Activated naive CD8-positive, alpha-beta T cell treated with anti-CD3 and anti-CD28 coated beads, Interleukin-2, amount 50 U/mL, for 24 hours (primary cell): ENCODE measurements around the gene CYB5R4.

Experiments
- ATAC-seq: fragments of 150-1000 bp; cut with Tn5 transposase; one replicate; pipeline ENCODE4 v1.10.0; 2021
- DNase-seq: peaks from one replicate; pipeline ENCODE4 v3.0.0; 2021
- H3K27ac Mint-ChIP-seq: one replicate; pipeline ENCODE4 v1.8.0; 2021; ENCODE audit warnings: mild to moderate bottlenecking, mixed read lengths
- H3K27me3 Mint-ChIP-seq: one replicate; pipeline ENCODE4 v1.8.0; 2021; ENCODE audit warnings: mixed read lengths
- H3K36me3 Mint-ChIP-seq: one replicate; pipeline ENCODE4 v1.8.0; 2021; ENCODE audit warnings: low read depth, mixed read lengths
- H3K4me1 Mint-ChIP-seq: one replicate; pipeline ENCODE4 v1.8.0; 2021; ENCODE audit warnings: mixed read lengths
- H3K4me3 Mint-ChIP-seq: one replicate; pipeline ENCODE4 v1.8.0; 2021; ENCODE audit warnings: mild to moderate bottlenecking, moderate library complexity, mixed read lengths
- H3K9me3 Mint-ChIP-seq: one replicate; pipeline ENCODE4 v1.8.0; 2021; ENCODE audit warnings: mixed read lengths

The CYB5R4 gene, protein sequence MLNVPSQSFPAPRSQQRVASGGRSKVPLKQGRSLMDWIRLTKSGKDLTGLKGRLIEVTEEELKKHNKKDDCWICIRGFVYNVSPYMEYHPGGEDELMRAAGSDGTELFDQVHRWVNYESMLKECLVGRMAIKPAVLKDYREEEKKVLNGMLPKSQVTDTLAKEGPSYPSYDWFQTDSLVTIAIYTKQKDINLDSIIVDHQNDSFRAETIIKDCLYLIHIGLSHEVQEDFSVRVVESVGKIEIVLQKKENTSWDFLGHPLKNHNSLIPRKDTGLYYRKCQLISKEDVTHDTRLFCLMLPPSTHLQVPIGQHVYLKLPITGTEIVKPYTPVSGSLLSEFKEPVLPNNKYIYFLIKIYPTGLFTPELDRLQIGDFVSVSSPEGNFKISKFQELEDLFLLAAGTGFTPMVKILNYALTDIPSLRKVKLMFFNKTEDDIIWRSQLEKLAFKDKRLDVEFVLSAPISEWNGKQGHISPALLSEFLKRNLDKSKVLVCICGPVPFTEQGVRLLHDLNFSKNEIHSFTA

DNA sequence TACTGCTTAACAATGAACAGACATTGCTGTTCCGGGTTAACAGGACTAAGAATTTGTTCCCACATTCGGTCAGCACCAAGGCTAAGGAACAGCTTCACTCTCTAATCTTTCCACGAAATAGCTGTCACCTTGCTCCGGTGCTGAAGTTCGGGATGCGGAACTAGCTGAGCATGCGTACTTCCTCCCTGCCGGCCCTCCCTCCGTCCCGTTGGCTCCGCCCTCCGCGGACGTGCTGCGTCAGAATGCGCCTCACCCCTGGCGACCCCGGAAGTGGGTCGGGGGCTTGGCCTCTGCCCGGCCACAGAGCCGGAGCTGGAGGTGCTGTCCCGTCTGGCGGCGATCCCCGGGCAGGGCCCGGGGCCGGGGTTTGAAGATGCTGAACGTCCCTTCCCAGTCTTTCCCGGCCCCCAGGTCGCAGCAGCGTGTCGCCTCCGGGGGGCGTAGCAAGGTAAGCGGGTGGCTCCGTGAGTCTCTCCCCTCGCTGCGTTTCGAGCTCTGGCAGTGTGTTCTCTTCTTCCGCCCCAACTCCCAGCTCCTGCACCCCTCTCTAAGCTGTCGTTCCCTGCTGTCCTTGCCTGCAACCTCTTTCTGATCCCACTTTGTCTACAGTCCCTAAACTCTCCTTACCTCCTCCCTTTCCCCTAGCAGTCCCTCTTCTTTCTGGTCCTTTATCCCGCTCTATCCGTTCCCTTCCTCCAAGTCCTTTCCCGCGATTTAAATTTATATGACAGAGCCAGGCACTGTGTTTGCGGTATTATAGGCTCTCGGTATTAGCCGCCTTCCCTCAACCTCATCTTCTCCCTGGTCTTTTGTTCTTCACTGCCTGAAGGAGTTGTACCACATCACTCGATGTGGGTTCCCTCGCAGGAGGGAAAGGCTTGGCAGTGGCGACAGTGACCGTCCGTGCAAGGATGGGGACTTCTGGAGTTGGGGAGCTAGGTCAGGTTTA lies at the start of gene CYB5R4:
Gene CYB5R4 (plus strand): TSS at position 280 of the 949 bp plus-strand sequence. CDS start 94 bp downstream, at position 374.
- ATAC-seq (peak; percentile 98), DNase-seq (peak; percentile 95)
- Mint-ChIP-seq H3K36me3 (peaks cover 5% of the 10 kb centered on the region), H3K4me1 (peaks cover 30% of the 10 kb centered on the region), H3K4me3 (peak within 1 kb of the TSS; percentile 90), H3K27ac (peak within 1 kb of the TSS; percentile 82), H3K9me3 (no peaks in the 10 kb centered on the region), H3K27me3 (peaks cover 13% of the 10 kb centered on the region)

DNA sequence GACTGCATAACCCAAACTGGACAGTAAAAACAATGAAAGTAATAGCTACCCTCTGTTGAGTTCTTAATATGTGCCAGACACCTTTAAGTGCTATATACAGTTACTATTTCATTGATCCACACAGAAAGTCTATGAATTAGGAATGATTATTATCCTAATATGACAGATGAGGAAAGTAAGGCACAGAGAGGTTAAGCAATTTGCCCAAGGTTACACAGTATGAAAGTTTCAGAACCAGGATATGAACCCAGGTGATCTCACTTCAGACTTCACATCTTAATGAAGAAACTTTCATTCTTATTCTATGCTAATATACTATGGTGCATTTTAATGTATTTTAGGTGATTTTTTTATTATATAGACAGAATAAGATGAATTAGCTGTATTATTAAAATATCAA lies 46.9 kb upstream of the CYB5R4 start:
- Mint-ChIP-seq H3K27me3 (peaks cover 2% of the 10 kb centered on the region), H3K9me3 (no peaks in the 10 kb centered on the region), H3K4me1 (no peaks in the 10 kb centered on the region), H3K27ac (no peak overlapping the region), H3K4me3 (no peak overlapping the region), H3K36me3 (no peaks in the 10 kb centered on the region)
- ATAC-seq (no peak), DNase-seq (no peak)

DNA sequence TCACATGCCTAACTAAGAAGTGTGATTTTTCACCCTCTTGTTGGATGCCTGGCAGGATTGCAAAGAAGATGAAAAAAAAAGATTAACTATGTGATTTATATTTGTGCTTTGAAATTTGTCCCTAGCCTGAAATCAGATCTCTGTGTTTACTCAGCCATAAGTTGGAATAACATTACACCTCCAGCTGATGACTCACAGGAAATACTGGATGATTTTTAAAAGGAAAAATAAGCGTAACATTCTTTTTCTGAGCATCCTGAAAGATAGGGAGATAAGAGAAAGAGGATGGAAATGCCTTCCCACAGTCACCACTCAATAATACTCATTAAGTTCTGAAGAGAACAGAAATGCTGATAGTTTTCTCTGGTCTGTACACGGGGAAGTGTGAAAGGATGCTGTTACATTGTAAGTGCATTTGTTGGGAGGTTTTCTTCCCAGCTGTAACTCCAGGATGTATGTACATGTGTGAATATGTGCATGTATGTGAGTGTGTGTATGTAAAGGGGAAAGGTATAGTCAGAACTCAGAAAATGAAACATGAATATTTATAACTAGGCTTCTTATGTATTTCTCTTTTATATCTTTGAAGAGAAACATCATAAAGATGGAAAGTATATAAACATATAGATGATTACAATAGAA lies 43.7 kb upstream of the CYB5R4 start:
- Mint-ChIP-seq H3K27ac (no peak overlapping the region), H3K27me3 (peaks cover 2% of the 10 kb centered on the region), H3K4me3 (no peak overlapping the region), H3K36me3 (no peaks in the 10 kb centered on the region), H3K9me3 (no peaks in the 10 kb centered on the region), H3K4me1 (no peaks in the 10 kb centered on the region)
- ATAC-seq (no peak), DNase-seq (no peak)

DNA sequence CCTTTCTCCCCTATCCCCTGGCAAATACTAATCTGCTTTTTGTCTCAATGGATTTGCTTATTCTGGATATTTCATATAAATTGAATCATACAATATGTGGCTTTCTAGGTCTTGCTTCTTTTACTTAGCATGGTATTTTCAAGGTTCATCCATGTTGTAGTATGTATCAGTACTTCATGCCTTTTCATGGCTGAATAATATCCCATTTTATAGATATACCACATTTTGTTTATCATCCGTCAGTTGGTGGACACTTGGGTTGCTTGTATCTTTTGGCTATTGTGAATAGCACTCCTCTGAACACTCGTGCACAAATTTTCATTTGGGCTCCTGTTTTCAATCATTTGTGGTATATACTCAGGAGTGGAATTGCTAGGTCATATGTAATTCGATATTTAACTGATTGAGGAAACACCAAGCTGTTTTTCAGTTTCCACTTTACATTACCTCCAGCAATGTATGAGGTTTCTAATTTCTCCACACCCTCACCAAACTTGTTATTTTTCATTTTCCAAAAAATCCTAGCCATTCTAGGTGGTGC lies 36.8 kb upstream of the CYB5R4 start:
- ATAC-seq (no peak), DNase-seq (no peak)
- Mint-ChIP-seq H3K4me3 (no peak overlapping the region), H3K27ac (no peak overlapping the region), H3K4me1 (no peaks in the 10 kb centered on the region), H3K9me3 (no peaks in the 10 kb centered on the region), H3K36me3 (no peaks in the 10 kb centered on the region), H3K27me3 (peaks cover 3% of the 10 kb centered on the region)

DNA sequence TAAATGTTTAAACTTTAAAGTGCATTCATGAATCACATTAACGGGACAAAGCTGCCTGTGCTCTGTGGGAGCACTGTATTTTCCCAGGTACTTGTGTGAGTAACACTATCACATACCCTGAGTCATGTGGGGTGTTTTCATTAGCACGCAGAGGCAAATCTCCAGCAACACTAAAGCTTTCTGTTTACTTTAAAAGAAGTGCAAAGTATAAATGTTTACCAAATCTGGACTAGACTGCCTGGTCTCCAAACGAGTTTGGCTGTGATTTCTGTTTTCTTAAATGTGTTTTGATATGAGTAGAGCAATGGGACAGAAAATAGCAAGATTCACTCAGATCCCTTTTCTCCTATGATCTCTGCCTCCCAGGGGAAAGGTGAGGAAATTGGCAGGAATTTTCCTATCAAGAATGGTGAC lies 35.1 kb upstream of the CYB5R4 start:
- Mint-ChIP-seq H3K4me1 (no peaks in the 10 kb centered on the region), H3K27me3 (peaks cover 3% of the 10 kb centered on the region), H3K27ac (no peak overlapping the region), H3K36me3 (no peaks in the 10 kb centered on the region), H3K4me3 (no peak overlapping the region), H3K9me3 (no peaks in the 10 kb centered on the region)
- DNase-seq (no peak), ATAC-seq (no peak)

DNA sequence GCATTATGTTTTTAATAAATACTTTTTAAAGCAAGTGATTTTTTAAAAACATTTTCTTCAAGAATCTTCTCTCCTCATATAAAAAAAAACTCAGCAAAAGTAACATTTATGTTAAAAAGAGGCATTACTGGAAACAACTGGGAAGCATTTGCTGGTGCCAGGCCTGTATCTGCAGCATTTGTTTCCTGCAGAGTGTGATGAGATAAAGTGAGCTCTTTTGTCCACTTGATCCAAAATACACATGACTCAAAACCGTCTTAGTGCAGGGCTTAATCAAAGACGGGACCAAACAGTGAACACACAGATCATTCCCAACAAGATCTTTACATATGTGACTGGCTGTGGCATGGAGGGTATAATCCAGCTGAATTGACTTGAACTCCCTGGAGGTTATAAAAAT lies 34.7 kb upstream of the CYB5R4 start:
- DNase-seq (no peak), ATAC-seq (no peak)
- Mint-ChIP-seq H3K9me3 (no peaks in the 10 kb centered on the region), H3K27ac (no peak overlapping the region), H3K36me3 (no peaks in the 10 kb centered on the region), H3K4me3 (no peak overlapping the region), H3K27me3 (peaks cover 5% of the 10 kb centered on the region), H3K4me1 (no peaks in the 10 kb centered on the region)

DNA sequence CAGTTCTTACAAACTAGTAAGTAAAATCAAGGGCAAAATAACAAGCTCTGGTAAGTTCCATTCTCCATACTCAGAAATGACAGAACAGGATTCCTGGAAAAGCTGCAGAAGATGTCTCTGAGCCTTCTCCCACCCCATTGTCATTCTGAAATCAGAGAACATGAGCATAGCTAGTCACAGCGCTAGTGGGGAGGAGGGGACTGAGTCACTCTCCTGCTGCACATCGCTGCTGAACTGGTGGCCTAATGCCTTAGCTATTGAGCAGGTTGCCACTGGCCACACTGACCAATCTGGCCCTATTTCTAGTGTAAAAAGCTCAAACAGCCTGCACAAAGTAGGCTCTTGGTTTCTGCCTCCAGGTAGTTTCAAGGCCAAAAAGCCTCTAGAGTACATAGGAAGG lies 32.4 kb upstream of the CYB5R4 start:
- H3K4me3 Mint-ChIP-seq: no peak overlapping the region
- no peak for DNase-seq
- no peak overlapping the region for H3K27ac Mint-ChIP-seq
- H3K9me3 Mint-ChIP-seq: no peaks in the 10 kb centered on the region
- ATAC-seq: no peak
- H3K4me1 Mint-ChIP-seq: no peaks in the 10 kb centered on the region
- peaks cover 6% of the 10 kb centered on the region for H3K27me3 Mint-ChIP-seq
- no peaks in the 10 kb centered on the region for H3K36me3 Mint-ChIP-seq

DNA sequence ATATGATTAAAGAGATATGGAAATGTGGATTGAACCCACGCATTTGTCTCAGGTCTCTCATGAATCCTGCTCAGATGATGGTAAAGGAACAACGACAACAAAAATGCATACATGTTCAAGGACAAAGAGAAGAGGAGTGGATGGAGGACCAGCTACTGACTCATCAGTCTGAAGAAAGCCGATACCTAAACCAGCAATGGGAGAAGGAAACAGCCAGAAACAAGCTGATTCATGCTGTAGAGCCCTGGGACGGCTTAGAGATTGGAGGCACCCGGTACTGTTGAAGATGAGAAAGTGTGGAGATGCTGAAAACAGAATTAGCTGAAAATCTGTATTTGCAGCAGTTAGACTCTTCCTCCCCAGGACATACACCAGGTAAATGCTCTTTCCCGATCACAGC lies 20.8 kb upstream of the CYB5R4 start:
- Mint-ChIP-seq H3K9me3 (peaks cover 12% of the 10 kb centered on the region), H3K4me3 (no peak overlapping the region), H3K4me1 (no peaks in the 10 kb centered on the region), H3K36me3 (no peaks in the 10 kb centered on the region), H3K27ac (no peak overlapping the region), H3K27me3 (peaks cover 10% of the 10 kb centered on the region)
- no peak for ATAC-seq
- no peak for DNase-seq

DNA sequence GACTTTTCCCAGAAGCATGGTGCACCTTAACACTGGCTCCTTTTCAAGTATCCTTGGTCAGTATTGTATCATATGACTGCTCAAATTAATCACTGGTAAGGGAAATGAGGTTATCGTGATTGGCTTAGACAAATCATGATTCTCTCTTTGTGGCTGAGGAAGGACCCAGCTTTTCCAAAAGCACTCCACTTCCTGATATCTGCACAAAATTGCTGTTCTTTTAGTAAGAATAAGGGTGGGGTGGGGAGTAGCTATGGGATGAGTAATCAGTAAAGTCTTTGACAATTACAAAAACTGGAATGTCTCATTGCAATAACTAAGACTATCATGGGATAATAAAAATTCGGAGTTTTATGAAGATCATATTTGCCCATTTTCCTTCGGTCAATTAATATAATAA lies 15.3 kb upstream of the CYB5R4 start:
- no peaks in the 10 kb centered on the region for H3K36me3 Mint-ChIP-seq

DNA sequence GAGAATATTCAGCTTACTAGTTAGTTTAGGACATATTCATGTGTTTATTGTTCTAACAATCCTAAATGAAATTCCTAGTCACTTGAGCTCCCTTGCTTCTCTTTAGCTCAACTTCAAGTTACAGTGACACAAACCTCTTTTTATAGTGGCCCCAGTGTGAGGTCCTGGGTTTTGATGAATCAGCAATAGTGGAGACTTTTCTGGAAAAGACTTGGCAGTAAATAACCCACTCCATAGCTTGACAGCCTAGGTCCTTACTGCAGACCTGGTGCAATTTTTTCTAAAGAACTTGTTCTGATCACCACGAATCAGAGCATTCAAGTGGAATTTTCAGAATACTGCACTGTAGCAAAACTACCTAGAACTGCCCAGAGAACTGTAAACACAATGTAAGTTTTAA lies 13.2 kb upstream of the CYB5R4 start:
- Mint-ChIP-seq H3K9me3 (peaks cover 3% of the 10 kb centered on the region), H3K27me3 (peaks cover 34% of the 10 kb centered on the region), H3K36me3 (no peaks in the 10 kb centered on the region), H3K27ac (no peak overlapping the region), H3K4me1 (no peaks in the 10 kb centered on the region), H3K4me3 (no peak overlapping the region)
- no peak for ATAC-seq
- no peak for DNase-seq

More for the DNA sequence above, 15.3 kb upstream of the CYB5R4 start:
- DNase-seq: no peak
- Mint-ChIP-seq H3K27ac (no peak overlapping the region), H3K9me3 (peaks cover 7% of the 10 kb centered on the region), H3K4me3 (no peak overlapping the region), H3K27me3 (peaks cover 17% of the 10 kb centered on the region), H3K4me1 (no peaks in the 10 kb centered on the region)
- ATAC-seq: no peak

DNA sequence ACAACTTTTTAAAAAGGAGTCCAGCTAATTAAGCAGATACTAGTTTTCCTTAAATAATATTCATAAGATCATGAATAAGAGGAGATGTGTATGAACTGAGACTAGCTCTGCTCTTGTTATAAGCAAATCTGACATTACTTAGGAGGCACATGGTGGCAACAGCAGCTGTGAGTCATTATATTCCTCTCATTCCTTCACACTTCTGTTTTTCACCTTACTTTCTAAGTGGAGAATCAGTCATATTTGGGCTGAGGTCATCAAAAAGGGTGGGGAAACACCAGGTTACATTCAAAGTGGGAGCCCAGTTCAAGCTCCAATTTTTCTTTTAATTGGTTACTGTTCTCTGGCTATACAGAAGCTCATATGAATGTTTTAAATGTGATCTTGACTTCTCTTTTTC lies 12.3 kb upstream of the CYB5R4 start:
- Mint-ChIP-seq H3K27me3 (peaks cover 40% of the 10 kb centered on the region), H3K36me3 (no peaks in the 10 kb centered on the region), H3K27ac (no peak overlapping the region), H3K4me3 (no peak overlapping the region), H3K9me3 (peaks cover 3% of the 10 kb centered on the region), H3K4me1 (no peaks in the 10 kb centered on the region)
- no peak for DNase-seq
- ATAC-seq: peak; percentile 24

DNA sequence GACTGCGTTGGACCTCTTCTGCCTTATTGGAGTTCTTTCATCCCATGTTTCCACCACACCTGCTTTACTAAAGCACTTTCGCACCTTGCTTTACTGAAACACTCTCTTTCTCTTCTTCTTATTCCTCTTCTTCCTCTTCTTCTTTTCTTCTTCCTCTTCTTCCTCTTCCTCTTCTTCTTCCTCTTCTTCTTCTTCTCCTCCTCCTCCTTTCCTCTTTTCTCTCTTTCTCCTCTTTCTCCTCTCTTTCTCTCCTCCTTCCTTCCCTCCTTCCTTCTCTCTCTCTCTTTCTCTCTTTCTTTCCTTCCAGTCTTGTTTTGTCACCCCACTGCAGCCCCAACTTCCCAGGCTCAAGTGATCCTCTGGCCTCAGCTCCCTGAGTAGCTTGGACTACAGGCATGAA lies 10.4 kb upstream of the CYB5R4 start:
- peaks cover 12% of the 10 kb centered on the region for H3K4me1 Mint-ChIP-seq
- no peak overlapping the region for H3K4me3 Mint-ChIP-seq
- no peak for ATAC-seq
- H3K9me3 Mint-ChIP-seq: no peaks in the 10 kb centered on the region
- peaks cover 56% of the 10 kb centered on the region for H3K27me3 Mint-ChIP-seq
- no peak for DNase-seq
- no peaks in the 10 kb centered on the region for H3K36me3 Mint-ChIP-seq
- no peak overlapping the region for H3K27ac Mint-ChIP-seq

DNA sequence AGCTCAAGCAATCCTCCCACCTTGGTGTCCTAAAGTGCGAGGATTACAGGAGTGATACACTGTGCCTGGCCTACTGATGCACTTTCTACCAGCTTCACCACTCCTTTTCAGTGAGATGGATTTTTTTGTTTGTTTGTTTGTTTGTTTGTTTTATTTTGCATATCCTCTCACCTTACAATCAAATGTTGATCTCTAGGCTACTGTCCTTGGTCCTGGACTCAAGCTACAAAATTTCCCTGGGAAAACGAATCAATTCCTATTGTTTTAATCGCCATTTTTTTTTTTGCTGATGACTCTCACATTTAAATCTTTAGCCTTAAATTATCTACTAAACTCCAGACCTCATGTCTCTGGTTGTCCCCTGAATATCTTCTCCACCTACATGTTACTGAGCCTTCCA lies 9.9 kb upstream of the CYB5R4 start:
- no peak for DNase-seq
- H3K4me3 Mint-ChIP-seq: no peak overlapping the region
- H3K27me3 Mint-ChIP-seq: peaks cover 61% of the 10 kb centered on the region
- no peaks in the 10 kb centered on the region for H3K9me3 Mint-ChIP-seq
- no peaks in the 10 kb centered on the region for H3K36me3 Mint-ChIP-seq
- no peak for ATAC-seq
- peaks cover 15% of the 10 kb centered on the region for H3K4me1 Mint-ChIP-seq
- no peak overlapping the region for H3K27ac Mint-ChIP-seq

DNA sequence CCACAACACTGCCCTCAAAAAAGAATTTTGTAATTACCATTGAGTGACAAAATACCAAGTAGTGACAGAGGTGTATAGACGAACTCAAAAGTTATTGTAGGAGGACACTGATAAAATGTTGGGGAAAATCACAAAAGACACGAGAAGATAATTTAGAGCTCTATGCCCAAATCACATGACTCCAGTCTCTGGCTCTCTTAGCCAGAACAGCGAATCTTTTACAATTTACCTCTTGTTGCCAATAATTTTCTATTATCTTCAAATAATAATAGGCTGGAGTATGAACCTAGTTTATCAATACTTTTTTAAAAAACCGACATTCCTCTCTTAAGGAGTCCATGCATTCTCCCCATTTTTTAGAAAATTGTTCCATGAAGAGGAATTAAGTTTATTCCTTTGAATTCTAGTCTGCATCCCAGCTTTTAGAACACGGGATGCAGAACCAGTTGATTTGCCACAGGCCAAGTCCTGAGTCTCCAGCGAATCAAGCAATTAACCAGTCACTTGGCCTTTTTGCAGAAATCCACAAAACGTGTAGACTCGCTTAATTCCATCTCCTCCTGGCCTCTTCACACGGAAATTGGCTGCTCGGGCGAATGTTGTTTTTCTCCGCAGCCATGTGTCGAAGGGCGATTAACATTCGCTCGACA lies 6.8 kb upstream of the CYB5R4 start:
- Mint-ChIP-seq H3K4me3 (peak overlapping the region; percentile 69), H3K4me1 (peaks cover 15% of the 10 kb centered on the region), H3K27me3 (peaks cover 72% of the 10 kb centered on the region), H3K36me3 (no peaks in the 10 kb centered on the region), H3K9me3 (no peaks in the 10 kb centered on the region), H3K27ac (no peak overlapping the region)
- DNase-seq: no peak
- no peak for ATAC-seq
